VCaP (cell line): ENCODE data around the gene CBX1.

Experiments used
- H3K27ac ChIP-seq: fragments of 450-650 bp; 2 replicates; pipeline ENCODE4 v1.5.1; 2017
- CTCF ChIP-seq: fragments of 450-650 bp; conservative IDR thresholded peaks from 2 replicates; pipeline ENCODE4 v1.5.1; 2017; ENCODE audit warnings: mild to moderate bottlenecking, moderate library complexity

Gene CBX1

GRCh38 chr17:48026502-48027321 is 74.6 kb downstream of the CBX1 start:
- TF ChIP-seq CTCF = peak; percentile 96
- peak overlapping the region; percentile 12; the same call in 1 of the 2 replicates for H3K27ac ChIP-seq

GRCh38 chr17:48025904-48026501 is 75.3 kb downstream of the CBX1 start:
- no peak for TF ChIP-seq CTCF
- H3K27ac ChIP-seq = peak overlapping the region; percentile 74

- peak; percentile 89 for TF ChIP-seq CTCF
- peak overlapping the region; percentile 74 for H3K27ac ChIP-seq
These were observed 76.0 kb downstream of the CBX1 start for GRCh38 chr17:48025040-48025903.

GRCh38 chr17:48024149-48025039 is 76.9 kb downstream of the CBX1 start:
- H3K27ac ChIP-seq = peak overlapping the region; percentile 74
- TF ChIP-seq CTCF = peak; percentile 25; the same call in 1 of the 2 replicates

- H3K27ac ChIP-seq = peak overlapping the region; percentile 74
- TF ChIP-seq CTCF = peak; percentile 71
These were observed 77.7 kb downstream of the CBX1 start for GRCh38 chr17:48023400-48024148.

GRCh38 chr17:48022901-48023300 is 78.4 kb downstream of the CBX1 start:
- H3K27ac ChIP-seq = peak overlapping the region; percentile 74; the same call in 1 of the 2 replicates
- no peak for TF ChIP-seq CTCF
